Measurements from ENCODE around the gene TET2.

DNA sequence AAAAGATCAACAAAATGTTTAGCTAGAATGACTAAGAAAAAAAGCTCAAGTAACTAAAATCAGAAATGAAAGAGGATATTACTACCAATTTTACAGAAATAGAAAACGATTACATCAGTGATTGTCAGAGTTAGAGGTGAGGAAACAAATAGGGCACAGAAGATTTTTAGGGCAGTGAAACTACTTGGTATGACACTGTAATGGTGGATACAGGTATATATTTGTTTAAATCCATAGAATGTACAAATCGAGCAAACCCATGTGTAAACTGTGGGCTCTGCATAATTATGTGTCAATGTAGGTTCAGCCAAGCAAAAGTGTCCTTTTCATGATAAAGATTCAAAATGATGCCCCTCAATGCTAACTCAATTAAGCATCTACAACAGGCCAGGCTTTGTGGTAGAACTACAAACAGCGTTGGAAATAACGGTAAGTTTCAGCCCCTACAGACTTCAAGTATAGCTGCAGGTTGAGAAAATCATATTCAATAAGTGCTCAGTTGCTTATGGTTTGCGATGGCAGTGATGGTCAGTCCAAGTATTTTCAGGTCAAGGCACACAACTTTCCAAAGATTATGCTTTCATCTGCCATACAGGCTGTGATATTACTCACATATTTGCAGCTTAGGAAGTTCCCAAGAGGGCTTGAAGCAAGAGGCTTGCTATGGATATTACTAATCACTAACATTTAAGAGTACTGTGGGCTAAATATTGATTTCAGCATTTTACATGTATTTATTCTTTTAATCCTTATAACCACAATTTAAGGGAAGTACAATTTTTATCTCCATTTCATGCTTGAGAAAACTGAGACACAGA, 158.6 kb downstream of the TET2 start:
- TF ChIP-seq, protein P1, sequence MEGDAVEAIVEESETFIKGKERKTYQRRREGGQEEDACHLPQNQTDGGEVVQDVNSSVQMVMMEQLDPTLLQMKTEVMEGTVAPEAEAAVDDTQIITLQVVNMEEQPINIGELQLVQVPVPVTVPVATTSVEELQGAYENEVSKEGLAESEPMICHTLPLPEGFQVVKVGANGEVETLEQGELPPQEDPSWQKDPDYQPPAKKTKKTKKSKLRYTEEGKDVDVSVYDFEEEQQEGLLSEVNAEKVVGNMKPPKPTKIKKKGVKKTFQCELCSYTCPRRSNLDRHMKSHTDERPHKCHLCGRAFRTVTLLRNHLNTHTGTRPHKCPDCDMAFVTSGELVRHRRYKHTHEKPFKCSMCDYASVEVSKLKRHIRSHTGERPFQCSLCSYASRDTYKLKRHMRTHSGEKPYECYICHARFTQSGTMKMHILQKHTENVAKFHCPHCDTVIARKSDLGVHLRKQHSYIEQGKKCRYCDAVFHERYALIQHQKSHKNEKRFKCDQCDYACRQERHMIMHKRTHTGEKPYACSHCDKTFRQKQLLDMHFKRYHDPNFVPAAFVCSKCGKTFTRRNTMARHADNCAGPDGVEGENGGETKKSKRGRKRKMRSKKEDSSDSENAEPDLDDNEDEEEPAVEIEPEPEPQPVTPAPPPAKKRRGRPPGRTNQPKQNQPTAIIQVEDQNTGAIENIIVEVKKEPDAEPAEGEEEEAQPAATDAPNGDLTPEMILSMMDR (IDR thresholded peaks at IDR 0.05) = no peak
- no peak for TF ChIP-seq POLR2AphosphoS5 (IDR thresholded peaks at IDR 0.05)
- TF ChIP-seq EP300 (IDR thresholded peaks at IDR 0.05) = no peak
- TF ChIP-seq POLR2A (IDR thresholded peaks at IDR 0.05; ENCODE audit: low read depth) = no peak
